ENCODE results near the gene PLVAP. TPM values are rescaled to one million over a fixed set of nuclear protein-coding genes. Genes with fewer than 3 reads are reported as not detected.

Gene PLVAP
- total and polyA plus RNA-seq, 2 experiments from 2014 or later: not detected

GRCh38 chr19:17419154-17419620 is 42.0 kb upstream of the PLVAP start (continued):
- no peak for TF ChIP-seq ETS1 (IDR thresholded peaks at IDR 0.05)

GRCh38 chr19:17418710-17419109 is 41.6 kb upstream of the PLVAP start:
- H3K4me1 ChIP-seq (ENCODE audit: insufficient read depth): peaks cover 24% of the 10 kb centered on the region
- Mint-ChIP-seq H3K36me3 (ENCODE audit: low read depth) (peaks cover 6% of the 10 kb centered on the region), H3K27ac (peak overlapping the region; percentile 95; the same call in 1 of the 2 replicates), H3K9me3 (no peaks in the 10 kb centered on the region), H3K4me3 (peak overlapping the region; percentile 86), H3K27me3 (ENCODE audit: insufficient read depth, low read depth, poor library complexity) (peaks cover 29% of the 10 kb centered on the region), H3K4me1 (peaks cover 26% of the 10 kb centered on the region)
- H3K27me3 ChIP-seq (ENCODE audit: insufficient read depth): peaks cover 30% of the 10 kb centered on the region
- H3K36me3 ChIP-seq (ENCODE audit: insufficient read depth): no peaks in the 10 kb centered on the region
- H4K20me1 ChIP-seq (replicated peaks; ENCODE audit: insufficient read depth): no peaks in the 10 kb centered on the region
- no peak for DNase-seq (ENCODE audit: low spot score)
- no peaks in the 10 kb centered on the region for H3K79me2 ChIP-seq (replicated peaks; ENCODE audit: insufficient read depth)
- H3F3A ChIP-seq (replicated peaks; ENCODE audit: low read depth): 0 out of 2 replicates have a peak, but pooled peaks cover 10% of the 10 kb centered on the region
- peak overlapping the region; percentile 68 for H3K4me2 ChIP-seq
- no peaks in the 10 kb centered on the region for H3K9me2 ChIP-seq (ENCODE audit: insufficient read depth)
- H3K4me3 ChIP-seq: peak overlapping the region; percentile 46
- no peak overlapping the region for H3K27ac ChIP-seq (ENCODE audit: low read depth)
- H2AFZ ChIP-seq: no peak overlapping the region
- ATAC-seq: no peak
- TF ChIP-seq STAT1 (IDR thresholded peaks at IDR 0.05; ENCODE audit: unreplicated experiment): no peak
- TF ChIP-seq ZNF331 (CRISPR knock-in tag; IDR thresholded peaks at IDR 0.05; ENCODE audit: low read depth): no peak
- no peak for TF ChIP-seq JUNB (IDR thresholded peaks at IDR 0.05; ENCODE audit: unreplicated experiment)
- TF ChIP-seq NANOG (IDR thresholded peaks at IDR 0.05; ENCODE audit: borderline replicate concordance): no peak
- TF ChIP-seq POLR2AphosphoS5 (IDR thresholded peaks at IDR 0.05; ENCODE audit: low read depth): no peak
- no peak for TF ChIP-seq ZNF462 (CRISPR knock-in tag; IDR thresholded peaks at IDR 0.05)
- no peak for TF ChIP-seq EZH2 (IDR thresholded peaks at IDR 0.05; ENCODE audit: low read depth, unreplicated experiment)
- no peak for TF ChIP-seq CTCF (conservative IDR thresholded peaks at IDR 0.05; ENCODE audit: low read depth in 2 of 2)
- TF ChIP-seq CREB1 (CRISPR knock-in tag; IDR thresholded peaks at IDR 0.05; ENCODE audit: low read depth): no peak
- TF ChIP-seq, protein P1, sequence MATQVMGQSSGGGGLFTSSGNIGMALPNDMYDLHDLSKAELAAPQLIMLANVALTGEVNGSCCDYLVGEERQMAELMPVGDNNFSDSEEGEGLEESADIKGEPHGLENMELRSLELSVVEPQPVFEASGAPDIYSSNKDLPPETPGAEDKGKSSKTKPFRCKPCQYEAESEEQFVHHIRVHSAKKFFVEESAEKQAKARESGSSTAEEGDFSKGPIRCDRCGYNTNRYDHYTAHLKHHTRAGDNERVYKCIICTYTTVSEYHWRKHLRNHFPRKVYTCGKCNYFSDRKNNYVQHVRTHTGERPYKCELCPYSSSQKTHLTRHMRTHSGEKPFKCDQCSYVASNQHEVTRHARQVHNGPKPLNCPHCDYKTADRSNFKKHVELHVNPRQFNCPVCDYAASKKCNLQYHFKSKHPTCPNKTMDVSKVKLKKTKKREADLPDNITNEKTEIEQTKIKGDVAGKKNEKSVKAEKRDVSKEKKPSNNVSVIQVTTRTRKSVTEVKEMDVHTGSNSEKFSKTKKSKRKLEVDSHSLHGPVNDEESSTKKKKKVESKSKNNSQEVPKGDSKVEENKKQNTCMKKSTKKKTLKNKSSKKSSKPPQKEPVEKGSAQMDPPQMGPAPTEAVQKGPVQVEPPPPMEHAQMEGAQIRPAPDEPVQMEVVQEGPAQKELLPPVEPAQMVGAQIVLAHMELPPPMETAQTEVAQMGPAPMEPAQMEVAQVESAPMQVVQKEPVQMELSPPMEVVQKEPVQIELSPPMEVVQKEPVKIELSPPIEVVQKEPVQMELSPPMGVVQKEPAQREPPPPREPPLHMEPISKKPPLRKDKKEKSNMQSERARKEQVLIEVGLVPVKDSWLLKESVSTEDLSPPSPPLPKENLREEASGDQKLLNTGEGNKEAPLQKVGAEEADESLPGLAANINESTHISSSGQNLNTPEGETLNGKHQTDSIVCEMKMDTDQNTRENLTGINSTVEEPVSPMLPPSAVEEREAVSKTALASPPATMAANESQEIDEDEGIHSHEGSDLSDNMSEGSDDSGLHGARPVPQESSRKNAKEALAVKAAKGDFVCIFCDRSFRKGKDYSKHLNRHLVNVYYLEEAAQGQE (IDR thresholded peaks at IDR 0.05; ENCODE audit: unreplicated experiment): no peak
- no peak for TF ChIP-seq ETS1 (IDR thresholded peaks at IDR 0.05)
